HepG2 (cell line): ENCODE data around the gene VPS37D. TPM values are rescaled to one million over a fixed set of nuclear protein-coding genes. Genes with fewer than 3 reads are reported as not detected.
A peak's percentile ranks its signal among the peaks of the same experiment; 100 is the strongest.

ENCODE experiments used
- ATAC-seq: fragments of 200-7000 bp; cut with Tn5 transposase; 3 replicates; pipeline ENCODE4 v1.9.1; 2020; ENCODE audit warnings: mild to moderate bottlenecking, moderate library complexity
- BruUV-seq: library from RNA; stranded (reverse); fragments of 400-500 nt; replicated peaks from 2 replicates; lab custom pipeline; 2021; lab: Mats Ljungman, UMichigan
- CTCF ChIA-PET: fragments of 300-600 bp; formaldehyde crosslinking; extraction: SDS; loops from one replicate; lab custom pipeline; 2021; ENCODE audit warnings: low total read pairs, inconsistent platforms, low intra/inter-chr PET ratio; lab: Yijun Ruan, JAX
- POLR2A ChIA-PET: fragments of 350-600 bp; sonication (Branson Sonifier 250); formaldehyde crosslinking; loops from one replicate; lab custom pipeline; 2020; ENCODE audit warnings: antibody characterized with exemption, inconsistent platforms; lab: Yijun Ruan, JAX
- DNase-seq: peaks from one replicate; pipeline ENCODE4 v3.0.0-alpha.2; 2015; ENCODE audit warnings: low spot score
- FAIRE-seq: peaks from 3 replicates; lab custom pipeline; 2011; peaks lifted over from hg19 to GRCh38; lab: Jason Lieb, UNC
- H2AFZ ChIP-seq: one replicate; pipeline ENCODE4 v1.6.1; 2011; ENCODE audit warnings: low read length, inconsistent platforms
- H3K27ac ChIP-seq: fragments of 300-600 bp; 3 replicates; pipeline ENCODE4 v1.8.0; 2011; ENCODE audit warnings: mixed run types, mild to moderate bottlenecking, mixed read lengths, low read length, inconsistent platforms; ENCODE audit not compliant: insufficient read depth; ENCODE audit errors: extremely low read length
- H3K27me3 ChIP-seq, 2 experiments: fragments of 200-600 bp in 1 of 2; 2 replicates in 1 of 2; 3 replicates in 1 of 2; pipeline versions ENCODE4 v1.6.0 to v1.8.0; 2011; ENCODE audit warnings: low read length in 2 of 2, mild to moderate bottlenecking in 2 of 2, moderate library complexity in 2 of 2, inconsistent platforms in 1 of 2; ENCODE audit not compliant: insufficient read depth in 2 of 2, control insufficient read depth in 1 of 2
- H3K36me3 ChIP-seq, 2 experiments: fragments of 200-600 bp in 1 of 2; replicated peaks in 1 of 2; 2 replicates in 1 of 2; 3 replicates in 1 of 2; pipeline versions ENCODE4 v1.5.1 to v1.8.0; 2011; ENCODE audit warnings: low read length in 2 of 2, inconsistent platforms in 1 of 2; ENCODE audit not compliant: insufficient read depth in 2 of 2, control insufficient read depth in 1 of 2
- H3K4me1 ChIP-seq: 2 replicates; pipeline ENCODE4 v1.5.1; 2012; ENCODE audit warnings: low read length, inconsistent platforms; ENCODE audit not compliant: insufficient read depth
- H3K4me2 ChIP-seq: 2 replicates; pipeline ENCODE4 v1.6.0; 2011; ENCODE audit warnings: low read depth, low read length, inconsistent platforms
- H3K4me3 ChIP-seq, 3 experiments: fragments of 200-600 bp in 1 of 3; sonication (generic), shearing (Covaris generic) in 1 of 3; replicated peaks in 1 of 3; 2 replicates each; pipeline ENCODE4 v1.5.1; 2011 to 2016; ENCODE audit warnings: low read length in 3 of 3, inconsistent platforms in 2 of 3, low read depth in 2 of 3, mild to moderate bottlenecking in 2 of 3, control low read depth in 1 of 3, mixed read lengths in 1 of 3; ENCODE audit not compliant: insufficient read depth in 1 of 3
- H3K79me2 ChIP-seq: one replicate; pipeline ENCODE4 v1.6.1; 2011; ENCODE audit warnings: low read length, inconsistent platforms; ENCODE audit not compliant: insufficient read depth
- H3K9ac ChIP-seq: 2 replicates; pipeline ENCODE4 v1.6.0; 2011; ENCODE audit warnings: mild to moderate bottlenecking, low read depth, low read length, inconsistent platforms; ENCODE audit not compliant: insufficient read depth
- H3K9me3 ChIP-seq: 2 replicates; pipeline ENCODE4 v1.5.1; 2012; ENCODE audit warnings: mild to moderate bottlenecking, low read length
- H4K20me1 ChIP-seq: 2 replicates; pipeline ENCODE4 v1.6.0; 2011; ENCODE audit warnings: inconsistent platforms, mild to moderate bottlenecking, low read length, moderate library complexity; ENCODE audit not compliant: insufficient read depth
- HNRNPK ChIP-seq: fragments of 200-400 bp; formaldehyde crosslinking; IDR thresholded peaks from 2 replicates; pipeline ENCODE4 v1.6.1; 2018; ENCODE audit warnings: low read length, low read depth, moderate library complexity, mild to moderate bottlenecking; ENCODE audit not compliant: poor library complexity, severe bottlenecking
- WGBS: methylation state at CpG from one replicate; pipeline ENCODE4 v1.1.6; 2017; ENCODE audit warnings: low lambda C conversion rate; 5-methylcytosine and 5-hydroxymethylcytosine counted together
- in situ Hi-C: cut with HindIII; loops from 2 replicates; pipeline ENCODE4 v1.10.0; 2017; ENCODE audit warnings: low pct_unique_long_range_greater_than_20kb; ENCODE audit not compliant: extremely low pct_ligation_motif_present
- intact Hi-C: fragments of 100-400 bp; cut with micrococcal nuclease; formaldehyde crosslinking; loops from one replicate; pipeline ENCODE4 v1.10.0; 2022; ENCODE audit not compliant: unreplicated experiment
- polyA plus RNA-seq, 8 experiments: library from polyadenylated mRNA; depleted of rRNA in 3 of 8; stranded (reverse) in 7 of 8; unstranded in 1 of 8; fragments of >200 nt; fragmentation: Illumina TruSeq in 4 of 8; extraction: Trizol in 4 of 8; gene quantifications; 2 replicates each; pipeline versions ENCODE4 v1.2.1 to v1.2.3, GENCODE V29; 2011 to 2016; ENCODE audit warnings: low read depth in 4 of 8, missing spikeins in 1 of 8, mixed read lengths in 1 of 8; ENCODE audit not compliant: insufficient read depth in 1 of 8
- total RNA-seq, 5 experiments: library from RNA; depleted of rRNA; stranded (reverse); fragments of >200 nt; fragmentation: Illumina TruSeq; extraction: Trizol; gene quantifications; 2 replicates each; pipeline ENCODE4 v1.2.3, GENCODE V29; 2016; ENCODE audit warnings: low read depth in 1 of 5
- TF ChIP-seq, protein P1 (sequence below): sonication (generic); formaldehyde crosslinking; IDR thresholded peaks from 2 replicates; pipeline ENCODE4 v1.5.0; 2020; ENCODE audit warnings: mild to moderate bottlenecking, missing genetic modification reagents, borderline replicate concordance

VPS37D gene
- total and polyA plus RNA-seq, 2 of the 13 experiments (the other 11 are each of a cell fraction or from before 2014, with no cell fraction given), result 3.8 to 6.3 TPM

DNA sequence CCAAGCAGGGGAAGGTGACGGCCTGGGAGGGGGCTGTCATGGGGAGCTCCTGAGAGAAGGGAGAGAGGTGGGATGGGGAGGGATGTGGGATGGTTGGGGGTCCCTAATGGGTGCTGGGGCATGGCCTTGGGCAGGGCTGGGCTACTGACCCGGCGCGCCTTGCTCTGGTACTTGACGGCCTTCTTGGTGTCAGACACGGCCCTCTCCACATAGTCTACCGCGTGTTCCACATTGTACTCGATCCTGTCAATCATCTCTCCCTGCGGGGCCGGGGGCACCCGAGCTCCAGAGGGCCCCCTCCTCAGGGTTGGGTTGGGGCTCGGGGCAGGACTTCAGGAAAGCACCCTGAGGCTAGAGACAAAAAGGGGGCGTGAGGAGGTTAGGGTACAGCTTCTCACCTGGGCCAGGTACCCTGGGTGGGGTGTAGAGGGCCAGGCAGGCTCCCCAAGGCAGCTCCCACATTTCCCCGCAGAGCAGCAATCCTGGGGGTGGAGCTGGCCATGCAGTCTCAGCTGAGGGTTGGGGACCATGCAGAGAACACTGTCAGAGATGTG, 33.0 kb downstream of the VPS37D start:
- Histone ChIP-seq H3K4me3 (no peak overlapping the region), H3K36me3 (peaks cover 6 to 36% of the 10 kb centered on the region in 2 experiments), H3K4me2 (no peak overlapping the region), H2AFZ (no peak overlapping the region), H3K4me1 (peaks cover 15% of the 10 kb centered on the region), H4K20me1 (peaks cover 5% of the 10 kb centered on the region; the same call in 1 of the 2 replicates), H3K79me2 (no peaks in the 10 kb centered on the region), H3K9me3 (no peaks in the 10 kb centered on the region), H3K27me3 (no peaks in the 10 kb centered on the region), H3K27ac (no peak overlapping the region), H3K9ac (no peak overlapping the region)
- intact Hi-C loops (no loop called here), in situ Hi-C loops (no loop called here)
- CTCF ChIA-PET, result interaction anchor here (0.7 to 2.2 kb wide), 2 partner anchors 25 to 95 kb away, joined by 3 to 15 read pairs; no protein-coding TSS in a partner anchor
- BruUV-seq, result no TSS peak
- FAIRE-seq, result no peak
- TF ChIP-seq, protein P1, sequence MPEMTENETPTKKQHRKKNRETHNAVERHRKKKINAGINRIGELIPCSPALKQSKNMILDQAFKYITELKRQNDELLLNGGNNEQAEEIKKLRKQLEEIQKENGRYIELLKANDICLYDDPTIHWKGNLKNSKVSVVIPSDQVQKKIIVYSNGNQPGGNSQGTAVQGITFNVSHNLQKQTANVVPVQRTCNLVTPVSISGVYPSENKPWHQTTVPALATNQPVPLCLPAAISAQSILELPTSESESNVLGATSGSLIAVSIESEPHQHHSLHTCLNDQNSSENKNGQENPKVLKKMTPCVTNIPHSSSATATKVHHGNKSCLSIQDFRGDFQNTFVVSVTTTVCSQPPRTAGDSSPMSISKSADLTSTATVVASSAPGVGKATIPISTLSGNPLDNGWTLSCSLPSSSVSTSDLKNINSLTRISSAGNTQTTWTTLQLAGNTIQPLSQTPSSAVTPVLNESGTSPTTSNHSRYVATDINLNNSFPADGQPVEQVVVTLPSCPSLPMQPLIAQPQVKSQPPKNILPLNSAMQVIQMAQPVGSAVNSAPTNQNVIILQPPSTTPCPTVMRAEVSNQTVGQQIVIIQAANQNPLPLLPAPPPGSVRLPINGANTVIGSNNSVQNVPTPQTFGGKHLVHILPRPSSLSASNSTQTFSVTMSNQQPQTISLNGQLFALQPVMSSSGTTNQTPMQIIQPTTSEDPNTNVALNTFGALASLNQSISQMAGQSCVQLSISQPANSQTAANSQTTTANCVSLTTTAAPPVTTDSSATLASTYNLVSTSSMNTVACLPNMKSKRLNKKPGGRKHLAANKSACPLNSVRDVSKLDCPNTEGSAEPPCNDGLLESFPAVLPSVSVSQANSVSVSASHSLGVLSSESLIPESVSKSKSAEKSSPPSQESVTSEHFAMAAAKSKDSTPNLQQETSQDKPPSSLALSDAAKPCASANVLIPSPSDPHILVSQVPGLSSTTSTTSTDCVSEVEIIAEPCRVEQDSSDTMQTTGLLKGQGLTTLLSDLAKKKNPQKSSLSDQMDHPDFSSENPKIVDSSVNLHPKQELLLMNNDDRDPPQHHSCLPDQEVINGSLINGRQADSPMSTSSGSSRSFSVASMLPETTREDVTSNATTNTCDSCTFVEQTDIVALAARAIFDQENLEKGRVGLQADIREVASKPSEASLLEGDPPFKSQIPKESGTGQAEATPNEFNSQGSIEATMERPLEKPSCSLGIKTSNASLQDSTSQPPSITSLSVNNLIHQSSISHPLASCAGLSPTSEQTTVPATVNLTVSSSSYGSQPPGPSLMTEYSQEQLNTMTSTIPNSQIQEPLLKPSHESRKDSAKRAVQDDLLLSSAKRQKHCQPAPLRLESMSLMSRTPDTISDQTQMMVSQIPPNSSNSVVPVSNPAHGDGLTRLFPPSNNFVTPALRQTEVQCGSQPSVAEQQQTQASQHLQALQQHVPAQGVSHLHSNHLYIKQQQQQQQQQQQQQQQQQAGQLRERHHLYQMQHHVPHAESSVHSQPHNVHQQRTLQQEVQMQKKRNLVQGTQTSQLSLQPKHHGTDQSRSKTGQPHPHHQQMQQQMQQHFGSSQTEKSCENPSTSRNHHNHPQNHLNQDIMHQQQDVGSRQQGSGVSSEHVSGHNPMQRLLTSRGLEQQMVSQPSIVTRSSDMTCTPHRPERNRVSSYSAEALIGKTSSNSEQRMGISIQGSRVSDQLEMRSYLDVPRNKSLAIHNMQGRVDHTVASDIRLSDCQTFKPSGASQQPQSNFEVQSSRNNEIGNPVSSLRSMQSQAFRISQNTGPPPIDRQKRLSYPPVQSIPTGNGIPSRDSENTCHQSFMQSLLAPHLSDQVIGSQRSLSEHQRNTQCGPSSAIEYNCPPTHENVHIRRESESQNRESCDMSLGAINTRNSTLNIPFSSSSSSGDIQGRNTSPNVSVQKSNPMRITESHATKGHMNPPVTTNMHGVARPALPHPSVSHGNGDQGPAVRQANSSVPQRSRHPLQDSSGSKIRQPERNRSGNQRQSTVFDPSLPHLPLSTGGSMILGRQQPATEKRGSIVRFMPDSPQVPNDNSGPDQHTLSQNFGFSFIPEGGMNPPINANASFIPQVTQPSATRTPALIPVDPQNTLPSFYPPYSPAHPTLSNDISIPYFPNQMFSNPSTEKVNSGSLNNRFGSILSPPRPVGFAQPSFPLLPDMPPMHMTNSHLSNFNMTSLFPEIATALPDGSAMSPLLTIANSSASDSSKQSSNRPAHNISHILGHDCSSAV (CRISPR knock-in tag), result no peak
- TF ChIP-seq HNRNPK, result peak; percentile 14
- DNase-seq, result no peak
- POLR2A ChIA-PET, result interaction anchor here (0.7 to 1.4 kb wide), 4 partner anchors 9 to 94 kb away, joined by 3 to 5 read pairs (median 4); no protein-coding TSS in a partner anchor
- no peak for ATAC-seq
- WGBS, result 96% methylated on average over 13 of the region's 15 CpGs
